Esophagus muscularis mucosa (tissue), 4 donors: ENCODE results near the gene TMEM222. TPM values are rescaled to one million over a fixed set of nuclear protein-coding genes. Genes with fewer than 3 reads are reported as not detected.

ENCODE experiments used
- DNase-seq: peaks from one replicate; pipeline ENCODE4 v3.0.0-alpha.2; 2017; ENCODE audit errors: extremely low spot score
- H3K27ac ChIP-seq, 4 donors: fragments of 200-600 bp; sonication (generic); replicated peaks in 1 of 4; 1 replicate in 3 of 4; 2 replicates in 1 of 4; pipeline ENCODE4 v1.5.1; 2016 to 2019; ENCODE audit warnings: mild to moderate bottlenecking in 1 of 4
- H3K27me3 ChIP-seq, 4 donors: fragments of 200-600 bp; sonication (generic); one replicate each; pipeline versions ENCODE4 v1.5.1 to v1.6.0; 2016 to 2019
- H3K36me3 ChIP-seq, 4 donors: fragments of 200-600 bp; sonication (generic); one replicate each; pipeline ENCODE4 v1.5.1; 2016 to 2019
- H3K4me1 ChIP-seq, 4 donors: fragments of 200-600 bp; sonication (generic); one replicate each; pipeline ENCODE4 v1.5.1; 2016 to 2019
- H3K4me3 ChIP-seq, 4 donors: fragments of 200-600 bp; sonication (generic); 1 replicate in 2 of 4; 2 replicates in 2 of 4; pipeline ENCODE4 v1.5.1; 2016 to 2019; ENCODE audit warnings: mild to moderate bottlenecking in 4 of 4, moderate library complexity in 1 of 4
- H3K9me3 ChIP-seq, 4 donors: fragments of 200-600 bp; sonication (generic); 1 replicate in 3 of 4; 2 replicates in 1 of 4; pipeline ENCODE4 v1.5.1; 2016 to 2019
- EP300 ChIP-seq: sonication (generic); formaldehyde crosslinking; IDR thresholded peaks from one replicate; pipeline ENCODE4 v1.6.1; 2017; ENCODE audit warnings: antibody characterized with exemption
- POLR2A ChIP-seq: fragments of 450-650 bp; IDR thresholded peaks from one replicate; pipeline ENCODE4 v1.6.1; 2017; ENCODE audit warnings: antibody characterized with exemption, moderate library complexity, mild to moderate bottlenecking, low read depth
- POLR2AphosphoS5 ChIP-seq, 2 donors: sonication (generic); formaldehyde crosslinking; IDR thresholded peaks; one replicate each; pipeline ENCODE4 v1.6.1; 2017; ENCODE audit warnings: antibody characterized with exemption in 2 of 2
- WGBS: methylation state at CpG from one replicate; pipeline ENCODE4 v1.1.5; 2018; 5-methylcytosine and 5-hydroxymethylcytosine counted together
- intact Hi-C: fragments of 100-400 bp; cut with DNase I; formaldehyde crosslinking; loops from one replicate; pipeline ENCODE4 v1.15.1; 2023
- total RNA-seq, 4 donors: library from RNA; depleted of rRNA; stranded (reverse); fragments of >200 nt; gene quantifications; one replicate each; pipeline versions ENCODE4 v1.1.0 to v1.2.1, GENCODE V29; 2016
- TF ChIP-seq, protein P1 (sequence below), 3 experiments: fragments of 200-600 bp in 2 of 3; fragments of 450-650 bp in 1 of 3; sonication (generic) in 2 of 3; IDR thresholded peaks; one replicate each; pipeline ENCODE4 v1.5.1; 2017 to 2019; ENCODE audit warnings: antibody characterized with exemption in 3 of 3, mild to moderate bottlenecking in 2 of 3, moderate library complexity in 1 of 3

The TMEM222 gene
- total RNA-seq, 4 donors from 2014 or later = 23.3 to 35.3 (median 31.8) TPM

DNA sequence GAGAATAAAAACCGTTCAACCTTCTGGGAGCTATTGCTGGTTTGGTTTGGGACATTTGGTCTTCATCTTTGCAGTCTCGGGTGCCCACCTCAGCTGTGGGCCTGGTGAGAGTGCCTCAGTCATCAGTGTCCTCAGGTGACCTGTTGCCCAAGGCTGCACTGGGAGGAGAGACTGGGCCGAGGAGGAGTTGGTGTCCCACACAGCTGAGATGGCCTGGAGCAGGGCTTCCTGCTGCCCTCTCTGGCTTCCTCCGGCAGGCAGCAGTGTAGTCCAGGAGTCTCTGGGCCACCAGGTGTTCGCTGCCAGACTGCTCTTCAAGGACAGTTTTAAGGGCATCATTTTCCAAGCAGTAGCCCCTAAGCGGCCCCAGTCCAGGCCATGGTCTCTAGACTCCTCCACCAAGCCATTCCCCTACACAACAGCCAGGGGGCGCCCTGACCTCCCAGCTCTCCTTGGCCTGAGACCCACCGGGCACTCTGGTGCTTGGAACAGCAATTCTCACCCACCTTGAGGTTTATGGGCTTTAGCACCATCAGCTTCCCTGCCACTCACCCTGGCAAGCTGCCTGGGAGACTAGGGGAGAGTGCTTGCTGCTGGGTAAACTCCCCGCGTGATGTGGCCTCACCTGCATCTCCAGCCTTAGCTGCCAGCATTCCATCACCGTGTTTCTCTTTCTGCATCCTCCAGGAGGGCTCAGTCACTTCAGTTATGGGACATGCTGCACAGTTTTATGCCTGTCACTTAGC lies 10.7 kb downstream of the TMEM222 start:
- no peak for DNase-seq
- Histone ChIP-seq H3K4me3 (no peak overlapping the region), H3K36me3 (peaks cover 23 to 95% (median 72%) of the 10 kb centered on the region in 4 donors), H3K9me3 (no peaks in the 10 kb centered on the region), H3K27ac (no peak overlapping the region), H3K27me3 (no peaks in the 10 kb centered on the region), H3K4me1 (peaks cover 3 to 30% (median 19%) of the 10 kb centered on the region in 4 donors)
- TF ChIP-seq, protein P1, sequence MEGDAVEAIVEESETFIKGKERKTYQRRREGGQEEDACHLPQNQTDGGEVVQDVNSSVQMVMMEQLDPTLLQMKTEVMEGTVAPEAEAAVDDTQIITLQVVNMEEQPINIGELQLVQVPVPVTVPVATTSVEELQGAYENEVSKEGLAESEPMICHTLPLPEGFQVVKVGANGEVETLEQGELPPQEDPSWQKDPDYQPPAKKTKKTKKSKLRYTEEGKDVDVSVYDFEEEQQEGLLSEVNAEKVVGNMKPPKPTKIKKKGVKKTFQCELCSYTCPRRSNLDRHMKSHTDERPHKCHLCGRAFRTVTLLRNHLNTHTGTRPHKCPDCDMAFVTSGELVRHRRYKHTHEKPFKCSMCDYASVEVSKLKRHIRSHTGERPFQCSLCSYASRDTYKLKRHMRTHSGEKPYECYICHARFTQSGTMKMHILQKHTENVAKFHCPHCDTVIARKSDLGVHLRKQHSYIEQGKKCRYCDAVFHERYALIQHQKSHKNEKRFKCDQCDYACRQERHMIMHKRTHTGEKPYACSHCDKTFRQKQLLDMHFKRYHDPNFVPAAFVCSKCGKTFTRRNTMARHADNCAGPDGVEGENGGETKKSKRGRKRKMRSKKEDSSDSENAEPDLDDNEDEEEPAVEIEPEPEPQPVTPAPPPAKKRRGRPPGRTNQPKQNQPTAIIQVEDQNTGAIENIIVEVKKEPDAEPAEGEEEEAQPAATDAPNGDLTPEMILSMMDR (IDR thresholded peaks at IDR 0.05) = peak; percentile 70 to 90 (median 71)
- no peak for TF ChIP-seq EP300
- TF ChIP-seq POLR2AphosphoS5 (IDR thresholded peaks at IDR 0.05) = no peak
- TF ChIP-seq POLR2A = no peak
- intact Hi-C loops = loop anchor here (10.0 kb wide), 1 partner anchor 52 kb away; the partner anchor contains the start of gene CD164L2
- WGBS = 80% methylated on average over 8 of the region's 11 CpGs

DNA sequence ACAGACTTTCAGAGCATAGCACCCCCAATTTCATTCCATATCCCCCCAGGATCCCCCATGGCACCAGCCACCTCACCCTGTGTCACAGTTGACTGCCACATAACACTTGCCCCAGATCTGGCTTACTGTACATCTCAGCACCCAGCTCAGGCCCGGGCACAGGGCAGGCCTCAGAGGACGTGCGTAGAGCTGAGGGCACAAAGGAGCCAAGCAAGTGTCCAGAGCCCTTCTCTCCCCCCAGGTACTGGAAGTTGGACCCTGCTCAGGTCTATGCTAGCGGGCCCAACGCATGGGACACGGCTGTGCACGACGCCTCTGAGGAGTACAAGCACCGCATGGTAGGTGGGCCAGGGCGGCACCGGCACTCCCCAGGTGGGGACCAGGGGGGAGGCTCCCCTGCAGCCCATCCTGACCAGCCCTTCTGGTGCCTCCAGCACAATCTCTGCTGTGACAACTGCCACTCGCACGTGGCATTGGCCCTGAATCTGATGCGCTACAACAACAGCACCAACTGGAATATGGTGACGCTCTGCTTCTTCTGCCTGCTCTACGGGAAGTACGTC lies 11.8 kb downstream of the TMEM222 start:
- no peak for DNase-seq
- Histone ChIP-seq H3K36me3 (peaks cover 23 to 94% (median 69%) of the 10 kb centered on the region in 4 donors), H3K4me3 (no peak overlapping the region), H3K4me1 (peaks cover under 1 to 21% (median 10%) of the 10 kb centered on the region in 4 donors), H3K27ac (no peak overlapping the region), H3K9me3 (no peaks in the 10 kb centered on the region), H3K27me3 (no peaks in the 10 kb centered on the region)
- 90% methylated on average over 12 of the region's 17 CpGs for WGBS
- TF ChIP-seq POLR2A (no peak), POLR2AphosphoS5 (IDR thresholded peaks at IDR 0.05) (no peak), EP300 (no peak)
- TF ChIP-seq, protein P1 (IDR thresholded peaks at IDR 0.05) = no peak
- intact Hi-C loops = loop anchor here (10.0 kb wide), 1 partner anchor 51 kb away; the partner anchor contains the start of gene CD164L2

DNA sequence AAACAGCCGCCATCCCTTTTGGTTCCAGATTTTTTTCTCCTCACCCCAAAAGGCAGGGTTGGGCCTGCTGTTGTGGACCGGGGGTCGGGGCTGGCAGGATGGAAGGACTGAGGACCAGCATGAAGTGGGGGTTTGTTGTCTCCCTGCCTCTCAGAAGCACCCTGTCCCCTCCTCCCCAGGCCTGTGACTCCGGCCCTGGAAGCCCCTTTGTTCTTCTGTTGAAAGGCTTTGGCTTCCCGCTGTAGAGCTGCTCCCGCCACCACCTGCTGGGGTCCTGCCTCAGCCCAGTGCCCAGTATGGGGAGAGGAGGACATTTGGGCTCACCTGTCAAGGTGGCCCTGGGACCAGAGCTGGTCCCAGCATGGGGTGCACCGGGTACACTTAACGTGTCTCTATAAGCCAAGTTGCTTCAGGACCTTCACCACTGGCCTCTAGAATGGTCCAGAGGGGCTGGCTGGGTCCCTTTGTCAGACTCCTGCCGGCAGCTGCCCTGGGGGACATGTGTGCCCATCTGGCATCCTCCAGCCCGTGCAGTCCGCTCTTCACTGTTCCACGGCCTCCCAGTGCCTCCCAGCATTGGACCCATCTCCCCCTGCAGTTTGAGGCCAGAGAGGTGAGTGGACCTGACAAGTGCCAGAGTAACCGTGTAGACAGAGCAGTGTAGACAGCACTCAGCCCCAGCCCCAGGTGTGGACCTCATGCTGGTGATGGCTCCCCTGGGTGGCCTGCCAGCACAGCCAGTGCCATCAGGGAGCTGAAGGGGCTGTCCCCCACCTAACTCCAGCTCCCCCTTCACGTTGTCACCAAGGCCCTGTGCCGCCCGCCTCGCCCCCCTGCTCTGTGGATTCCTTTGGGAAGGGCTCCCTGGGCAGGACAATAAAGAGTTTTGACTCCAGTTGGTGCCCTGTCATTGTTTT lies 13.8 kb downstream of the TMEM222 start:
- H3K27me3 ChIP-seq = no peaks in the 10 kb centered on the region
- WGBS = 88% methylated on average over 16 of the region's 17 CpGs
- no peaks in the 10 kb centered on the region for H3K9me3 ChIP-seq
- H3K4me3 ChIP-seq = no peak overlapping the region
- peaks cover 0 to 19% (median 8%) of the 10 kb centered on the region in 4 donors for H3K4me1 ChIP-seq
- DNase-seq = no peak
- intact Hi-C loops = loop anchor here (10.0 kb wide), 1 partner anchor 49 kb away; the partner anchor contains the start of gene CD164L2
- no peak overlapping the region for H3K27ac ChIP-seq
- TF ChIP-seq POLR2AphosphoS5 (IDR thresholded peaks at IDR 0.05) = no peak
- no peak for TF ChIP-seq EP300
- TF ChIP-seq, protein P1 (IDR thresholded peaks at IDR 0.05) = no peak
- TF ChIP-seq POLR2A = no peak
- peaks cover 23 to 77% (median 63%) of the 10 kb centered on the region in 4 donors for H3K36me3 ChIP-seq

DNA sequence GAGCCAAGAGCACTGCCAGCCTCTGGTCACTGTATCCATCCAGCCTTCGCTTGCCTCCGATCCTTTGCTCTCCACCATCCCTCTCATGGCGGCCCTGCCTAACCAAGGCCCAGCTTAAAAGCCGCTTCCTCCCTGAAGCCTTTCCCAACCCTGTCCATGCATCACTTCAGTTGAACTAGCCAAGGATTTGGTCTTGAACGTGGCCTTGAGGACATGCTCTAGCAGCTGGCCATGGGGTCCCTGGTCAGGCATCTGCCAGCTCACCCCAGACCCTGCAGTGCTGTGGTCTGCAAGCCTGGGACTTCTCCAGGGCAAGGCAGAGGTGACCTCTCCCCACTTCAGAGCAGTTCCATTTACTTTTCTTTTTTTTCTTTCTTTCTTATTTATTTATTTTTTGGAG lies 14.8 kb downstream of the TMEM222 start:
- Histone ChIP-seq H3K36me3 (peaks cover 17 to 68% (median 53%) of the 10 kb centered on the region in 4 donors), H3K9me3 (no peaks in the 10 kb centered on the region), H3K27me3 (no peaks in the 10 kb centered on the region), H3K4me3 (no peak overlapping the region), H3K27ac (no peak overlapping the region), H3K4me1 (peaks cover 0 to 18% (median 7%) of the 10 kb centered on the region in 4 donors)
- intact Hi-C loops = loop anchor here (10.0 kb wide), 1 partner anchor 48 kb away; the partner anchor contains the start of gene CD164L2
- 89% methylated on average over 5 of the region's 5 CpGs for WGBS
- no peak for TF ChIP-seq POLR2A
- no peak for DNase-seq
